ENCODE results near the gene POMT1.
"Not testable (repeated sequence)": the region's sequence is repeated elsewhere in the genome, so short reads cannot be mapped to it uniquely, and the experiment has no call there.

Gene POMT1

GRCh38 chr9:131469951-131470350 is 32.8 kb upstream of the POMT1 start:
- no peak for TF ChIP-seq ZNF184 (tag by site-specific recombination; IDR thresholded peaks at IDR 0.05)
- Histone ChIP-seq H3K4me3 (ENCODE audit: low read depth, low read length) (no peak overlapping the region), H3K36me3 (ENCODE audit: control insufficient read depth in 2 of 2, insufficient read depth in 1 of 2, low read length in 2 of 2) (peaks cover 52 to 93% of the 10 kb centered on the region in 2 experiments), H3K4me1 (ENCODE audit: control insufficient read depth, insufficient read depth, low read length) (no peaks in the 10 kb centered on the region), H3K27ac (ENCODE audit: extremely low read depth, low read depth, low read length) (no peak overlapping the region), H3K9me3 (ENCODE audit: control insufficient read depth, insufficient read depth, low read depth, low read length) (no peaks in the 10 kb centered on the region)
- CTCF ChIA-PET = interaction anchor here (1.9 to 2.3 kb wide), 2 partner anchors 8 to 120 kb away, joined by 7 read pairs; no protein-coding TSS in a partner anchor
- POLR2A ChIA-PET = interaction anchor here (1.4 kb wide), 1 partner anchor 96 kb away, joined by 3 read pairs; no protein-coding TSS in a partner anchor

- H3K36me3 ChIP-seq (ENCODE audit: control insufficient read depth in 2 of 2, insufficient read depth in 1 of 2, low read length in 2 of 2) = peaks cover 51 to 93% of the 10 kb centered on the region in 2 experiments
- no peaks in the 10 kb centered on the region for H3K9me3 ChIP-seq (ENCODE audit: control insufficient read depth, insufficient read depth, low read depth, low read length)
- no peak overlapping the region for H3K4me3 ChIP-seq (ENCODE audit: low read depth, low read length)
- no peak for TF ChIP-seq ZNF518A (tag by site-specific recombination; conservative IDR thresholded peaks at IDR 0.05; ENCODE audit: low read depth)
- peak; percentile 26; the same call in 1 of the 2 replicates for TF ChIP-seq GLIS2 (tag by site-specific recombination; IDR thresholded peaks at IDR 0.05)
- TF ChIP-seq EGR2 (tag by site-specific recombination; IDR thresholded peaks at IDR 0.05; ENCODE audit: low read depth) = peak; percentile 42
- TF ChIP-seq ZFHX2 (tag by site-specific recombination; conservative IDR thresholded peaks at IDR 0.05) = peak; percentile 55; the same call in 1 of the 2 replicates
- H3K27ac ChIP-seq (ENCODE audit: extremely low read depth, low read depth, low read length) = no peak overlapping the region
- ChIA-PET CTCF (interaction anchor here (1.9 to 2.3 kb wide), 2 partner anchors 8 to 121 kb away, joined by 7 read pairs; no protein-coding TSS in a partner anchor), POLR2A (interaction anchor here (1.4 kb wide), 1 partner anchor 97 kb away, joined by 3 read pairs; no protein-coding TSS in a partner anchor)
- H3K4me1 ChIP-seq (ENCODE audit: control insufficient read depth, insufficient read depth, low read length) = no peaks in the 10 kb centered on the region
Measured at GRCh38 chr9:131470581-131470991, 32.1 kb upstream of the POMT1 start.

- ChIA-PET CTCF (interaction anchor here (0.7 kb wide), 1 partner anchor 8 kb away, joined by 3 read pairs; no protein-coding TSS in a partner anchor), POLR2A (interaction anchor here (0.6 kb wide), 1 partner anchor 84 kb away, joined by 6 read pairs; no protein-coding TSS in a partner anchor)
- not testable (repeated sequence) for H3K4me1 ChIP-seq (ENCODE audit: control insufficient read depth, insufficient read depth, low read length); H3K27ac ChIP-seq (ENCODE audit: extremely low read depth, low read depth, low read length); H3K4me3 ChIP-seq (ENCODE audit: low read depth, low read length); H3K9me3 ChIP-seq (ENCODE audit: control insufficient read depth, insufficient read depth, low read depth, low read length)
- peaks cover 37 to 96% of the 10 kb centered on the region in 2 experiments for H3K36me3 ChIP-seq (ENCODE audit: control insufficient read depth in 2 of 2, insufficient read depth in 1 of 2, low read length in 2 of 2)
Measured at GRCh38 chr9:131472085-131472484, 30.6 kb upstream of the POMT1 start.

GRCh38 chr9:131473198-131473885 is 29.4 kb upstream of the POMT1 start:
- H3K27ac ChIP-seq (ENCODE audit: extremely low read depth, low read depth, low read length) = no peak overlapping the region
- no peak overlapping the region for H3K4me3 ChIP-seq (ENCODE audit: low read depth, low read length)
- CTCF ChIA-PET = interaction anchor here (0.7 to 1.3 kb wide), 3 partner anchors 17 to 300 kb away, joined by 3 to 5 read pairs (median 4); no protein-coding TSS in a partner anchor
- no peaks in the 10 kb centered on the region for H3K9me3 ChIP-seq (ENCODE audit: control insufficient read depth, insufficient read depth, low read depth, low read length)
- H3K36me3 ChIP-seq (ENCODE audit: control insufficient read depth in 2 of 2, insufficient read depth in 1 of 2, low read length in 2 of 2) = peaks cover 31 to 96% of the 10 kb centered on the region in 2 experiments
- POLR2A ChIA-PET = no interaction called here
- H3K4me1 ChIP-seq (ENCODE audit: control insufficient read depth, insufficient read depth, low read length) = no peaks in the 10 kb centered on the region
- TF ChIP-seq FEZF1 (tag by site-specific recombination; IDR thresholded peaks at IDR 0.05) (no peak), ZNF518A (tag by site-specific recombination; conservative IDR thresholded peaks at IDR 0.05; ENCODE audit: low read depth) (no peak), ZNF133 (tag by site-specific recombination; IDR thresholded peaks at IDR 0.05) (no peak), ZNF148 (tag by site-specific recombination; IDR thresholded peaks at IDR 0.05; ENCODE audit: borderline replicate concordance) (no peak), OSR2 (tag by site-specific recombination; IDR thresholded peaks at IDR 0.05) (no peak), ZNF654 (tag by site-specific recombination; IDR thresholded peaks at IDR 0.05; ENCODE audit: low read depth) (no peak), ZNF560 (tag by site-specific recombination; IDR thresholded peaks at IDR 0.05; ENCODE audit: borderline replicate concordance) (no peak), TRIM28 (IDR thresholded peaks at IDR 0.05; ENCODE audit: borderline replicate concordance, low read length) (no peak), SP7 (tag by site-specific recombination; IDR thresholded peaks at IDR 0.05) (no peak)
